GM19455 (cell line): ENCODE measurements around the gene NUP54.

ENCODE experiments used
- ATAC-seq: cut with Tn5 transposase; IDR thresholded peaks from one replicate; pipeline ENCODE4 v1.9.1; 2021; ENCODE audit not compliant: unreplicated experiment

The NUP54 gene

GRCh38 chr4:76148142-76148865 is at the start of gene NUP54:
Gene NUP54, minus strand, starts transcription at chr4:76148397. Its CDS starts 23 bp downstream, at chr4:76148374.
- peak; percentile 98 for ATAC-seq

GRCh38 chr4:76197031-76197743 is 49.0 kb upstream of the NUP54 start:
- no peak for ATAC-seq

- ATAC-seq = no peak
These were observed 48.2 kb upstream of the NUP54 start for GRCh38 chr4:76196376-76196775.

- no peak for ATAC-seq
These were observed 47.1 kb upstream of the NUP54 start for GRCh38 chr4:76195326-76195725.

- ATAC-seq = no peak
These were observed 46.1 kb upstream of the NUP54 start for GRCh38 chr4:76194325-76194724.

- no peak for ATAC-seq
These were observed 44.0 kb upstream of the NUP54 start for GRCh38 chr4:76192236-76192635.

- ATAC-seq = no peak
These were observed 40.4 kb upstream of the NUP54 start for GRCh38 chr4:76188557-76188956.

GRCh38 chr4:76188149-76188548 is 40.0 kb upstream of the NUP54 start:
- ATAC-seq = no peak

GRCh38 chr4:76187152-76187551 is 39.0 kb upstream of the NUP54 start:
- no peak for ATAC-seq

GRCh38 chr4:76182463-76182862 is 34.3 kb upstream of the NUP54 start:
- ATAC-seq = no peak

GRCh38 chr4:76179398-76180318 is 31.5 kb upstream of the NUP54 start:
- ATAC-seq = peak; percentile 90

- ATAC-seq = no peak
These were observed 30.1 kb upstream of the NUP54 start for GRCh38 chr4:76178296-76178695.

- ATAC-seq = no peak
These were observed 29.5 kb upstream of the NUP54 start for GRCh38 chr4:76177709-76178108.

GRCh38 chr4:76175336-76175735 is 27.1 kb upstream of the NUP54 start:
- ATAC-seq = no peak

GRCh38 chr4:76174216-76174615 is 26.0 kb upstream of the NUP54 start:
- ATAC-seq = no peak

GRCh38 chr4:76168688-76169087 is 20.5 kb upstream of the NUP54 start:
- ATAC-seq = no peak

- ATAC-seq = no peak
These were observed 18.3 kb upstream of the NUP54 start for GRCh38 chr4:76166480-76166879.

GRCh38 chr4:76160355-76160754 is 12.2 kb upstream of the NUP54 start:
- ATAC-seq = no peak

GRCh38 chr4:76156635-76157034 is 8.4 kb upstream of the NUP54 start:
- ATAC-seq = no peak

GRCh38 chr4:76155979-76156378 is 7.8 kb upstream of the NUP54 start:
- no peak for ATAC-seq

- no peak for ATAC-seq
These were observed 5.2 kb upstream of the NUP54 start for GRCh38 chr4:76153356-76153755.
